ENCODE measurements around the gene BGN. TPM values are rescaled to one million over a fixed set of nuclear protein-coding genes. Genes with fewer than 3 reads are reported as not detected.

BGN gene
- total RNA-seq, 1 donor from 2014 or later, result 205 TPM

GRCh38 chrX:153546386-153546785 lies 51.6 kb downstream of the BGN start:
- no peaks in the 10 kb centered on the region for H3K27me3 ChIP-seq
- DNase-seq (no peak), ATAC-seq (no peak)
- H3K4me1 ChIP-seq, result no peaks in the 10 kb centered on the region
- TF ChIP-seq, protein P1, sequence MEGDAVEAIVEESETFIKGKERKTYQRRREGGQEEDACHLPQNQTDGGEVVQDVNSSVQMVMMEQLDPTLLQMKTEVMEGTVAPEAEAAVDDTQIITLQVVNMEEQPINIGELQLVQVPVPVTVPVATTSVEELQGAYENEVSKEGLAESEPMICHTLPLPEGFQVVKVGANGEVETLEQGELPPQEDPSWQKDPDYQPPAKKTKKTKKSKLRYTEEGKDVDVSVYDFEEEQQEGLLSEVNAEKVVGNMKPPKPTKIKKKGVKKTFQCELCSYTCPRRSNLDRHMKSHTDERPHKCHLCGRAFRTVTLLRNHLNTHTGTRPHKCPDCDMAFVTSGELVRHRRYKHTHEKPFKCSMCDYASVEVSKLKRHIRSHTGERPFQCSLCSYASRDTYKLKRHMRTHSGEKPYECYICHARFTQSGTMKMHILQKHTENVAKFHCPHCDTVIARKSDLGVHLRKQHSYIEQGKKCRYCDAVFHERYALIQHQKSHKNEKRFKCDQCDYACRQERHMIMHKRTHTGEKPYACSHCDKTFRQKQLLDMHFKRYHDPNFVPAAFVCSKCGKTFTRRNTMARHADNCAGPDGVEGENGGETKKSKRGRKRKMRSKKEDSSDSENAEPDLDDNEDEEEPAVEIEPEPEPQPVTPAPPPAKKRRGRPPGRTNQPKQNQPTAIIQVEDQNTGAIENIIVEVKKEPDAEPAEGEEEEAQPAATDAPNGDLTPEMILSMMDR (IDR thresholded peaks at IDR 0.05), result no peak
- H3K36me3 ChIP-seq, result no peaks in the 10 kb centered on the region
- intact Hi-C loops (cut with DNase I), result no loop called here
- H3K9me3 ChIP-seq, result no peaks in the 10 kb centered on the region
- H3K27ac ChIP-seq, result no peak overlapping the region
- H3K4me3 ChIP-seq, result no peak overlapping the region

- no peak for ATAC-seq
- no peaks in the 10 kb centered on the region for H3K36me3 ChIP-seq
- H3K4me3 ChIP-seq, result no peak overlapping the region
- intact Hi-C loops (cut with DNase I), result no loop called here
- no peak for DNase-seq
- H3K27me3 ChIP-seq, result no peaks in the 10 kb centered on the region
- H3K9me3 ChIP-seq, result no peaks in the 10 kb centered on the region
- no peak overlapping the region for H3K27ac ChIP-seq
- TF ChIP-seq, protein P1 (IDR thresholded peaks at IDR 0.05), result no peak
- no peaks in the 10 kb centered on the region for H3K4me1 ChIP-seq
Observed at GRCh38 chrX:153547195-153547594, 52.4 kb downstream of the BGN start.

DNA sequence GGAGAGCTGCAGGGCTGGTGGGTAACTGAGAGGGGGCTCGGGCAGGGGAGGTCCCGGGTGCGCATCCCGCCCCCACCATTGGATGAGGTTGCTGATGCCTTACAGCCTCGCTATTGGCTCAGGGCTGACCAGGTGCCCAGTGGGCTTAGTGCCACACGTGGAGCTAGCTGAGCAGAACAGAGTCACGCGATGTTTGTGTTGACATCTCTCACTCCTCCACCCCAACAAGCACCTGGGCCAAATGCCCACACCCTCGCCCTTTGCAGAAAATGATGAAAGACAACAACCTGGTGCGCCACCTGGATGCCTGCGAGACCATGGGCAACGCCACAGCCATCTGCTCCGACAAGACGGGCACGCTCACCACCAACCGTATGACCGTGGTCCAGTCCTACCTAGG lies 54.5 kb downstream of the BGN start:
- no peak for DNase-seq
- intact Hi-C loops (cut with DNase I), result no loop called here
- H3K4me3 ChIP-seq, result no peak overlapping the region
- no peak for ATAC-seq
- H3K36me3 ChIP-seq, result no peaks in the 10 kb centered on the region
- no peaks in the 10 kb centered on the region for H3K4me1 ChIP-seq
- TF ChIP-seq, protein P1 (IDR thresholded peaks at IDR 0.05), result no peak
- H3K27me3 ChIP-seq, result no peaks in the 10 kb centered on the region
- H3K27ac ChIP-seq, result no peak overlapping the region
- H3K9me3 ChIP-seq, result no peaks in the 10 kb centered on the region

- ATAC-seq (no peak), DNase-seq (no peak)
- Histone ChIP-seq H3K4me1 (no peaks in the 10 kb centered on the region), H3K27me3 (no peaks in the 10 kb centered on the region), H3K36me3 (no peaks in the 10 kb centered on the region), H3K9me3 (no peaks in the 10 kb centered on the region), H3K27ac (no peak overlapping the region), H3K4me3 (no peak overlapping the region)
- TF ChIP-seq, protein P1 (IDR thresholded peaks at IDR 0.05), result no peak
- intact Hi-C loops (cut with DNase I), result no loop called here
Observed at GRCh38 chrX:153549807-153550206, 55.0 kb downstream of the BGN start.

DNA sequence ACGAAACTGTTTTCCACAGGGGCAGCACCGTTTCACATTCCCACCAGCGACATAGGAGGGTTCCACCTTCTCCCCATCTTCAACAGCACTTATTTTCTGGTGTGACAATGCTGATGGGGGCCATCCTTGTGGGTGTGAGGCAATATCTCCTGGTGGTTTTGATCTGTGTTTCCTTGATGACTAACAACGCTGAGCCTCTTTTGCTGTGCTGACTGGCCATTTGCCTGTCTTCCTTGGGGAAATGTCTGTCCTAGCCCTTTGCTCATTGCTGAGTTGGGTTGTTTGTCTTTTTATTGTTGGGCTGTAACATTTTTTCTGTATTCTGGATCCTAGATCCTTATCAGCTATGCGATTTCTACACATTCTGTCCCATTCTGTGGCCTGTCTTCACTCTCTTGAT lies 56.4 kb downstream of the BGN start:
- ATAC-seq, result no peak
- intact Hi-C loops (cut with DNase I), result no loop called here
- H3K27me3 ChIP-seq, result no peaks in the 10 kb centered on the region

More for the DNA sequence above, 56.4 kb downstream of the BGN start:
- H3K4me3 ChIP-seq, result no peak overlapping the region
- no peaks in the 10 kb centered on the region for H3K4me1 ChIP-seq
- DNase-seq, result no peak
- H3K27ac ChIP-seq, result no peak overlapping the region
- TF ChIP-seq, protein P1 (IDR thresholded peaks at IDR 0.05), result no peak
- H3K36me3 ChIP-seq, result no peaks in the 10 kb centered on the region
- no peaks in the 10 kb centered on the region for H3K9me3 ChIP-seq
